NAMALWA (cell line): ENCODE data around the gene DDR2.
"Not testable (repeated sequence)": the region's sequence is repeated elsewhere in the genome, so short reads cannot be mapped to it uniquely, and the experiment has no call there.

ENCODE experiments used
- DNase-seq: peaks from one replicate; pipeline ENCODE4 v3.0.0-alpha.2; 2015; ENCODE audit warnings: low spot score

DDR2 gene

GRCh38 chr1:162725301-162725837 is 93.1 kb downstream of the DDR2 start:
- no peak for DNase-seq

GRCh38 chr1:162726555-162726954 is 94.3 kb downstream of the DDR2 start:
- DNase-seq, result no peak

GRCh38 chr1:162727493-162727892 is 95.2 kb downstream of the DDR2 start:
- not testable (repeated sequence) for DNase-seq

- no peak for DNase-seq
Measured at GRCh38 chr1:162728573-162728972, 96.3 kb downstream of the DDR2 start.

- DNase-seq, result not testable (repeated sequence)
Measured at GRCh38 chr1:162729195-162729774, 97.0 kb downstream of the DDR2 start.

GRCh38 chr1:162732094-162732493 is 99.8 kb downstream of the DDR2 start:
- DNase-seq, result no peak

GRCh38 chr1:162732566-162733335 is 100.5 kb downstream of the DDR2 start:
- DNase-seq, result no peak

- DNase-seq, result no peak
Measured at GRCh38 chr1:162733336-162733590, 101.0 kb downstream of the DDR2 start.

- DNase-seq, result no peak
Measured at GRCh38 chr1:162734047-162734446, 101.8 kb downstream of the DDR2 start.

- no peak for DNase-seq
Measured at GRCh38 chr1:162736184-162736583, 103.9 kb downstream of the DDR2 start.

GRCh38 chr1:162736633-162737067 is 104.4 kb downstream of the DDR2 start:
- DNase-seq, result no peak

- DNase-seq, result no peak
Measured at GRCh38 chr1:162740755-162741154, 108.5 kb downstream of the DDR2 start.

GRCh38 chr1:162741574-162741973 is 109.3 kb downstream of the DDR2 start:
- no peak for DNase-seq

- not testable (repeated sequence) for DNase-seq
Measured at GRCh38 chr1:162746264-162746942, 114.1 kb downstream of the DDR2 start.

GRCh38 chr1:162753001-162753658 is 120.9 kb downstream of the DDR2 start:
- DNase-seq, result no peak

GRCh38 chr1:162753998-162754585 is 121.8 kb downstream of the DDR2 start:
- no peak for DNase-seq

- no peak for DNase-seq
Measured at GRCh38 chr1:162755306-162755705, 123.0 kb downstream of the DDR2 start.

- no peak for DNase-seq
Measured at GRCh38 chr1:162756523-162756922, 124.3 kb downstream of the DDR2 start.

- no peak for DNase-seq
Measured at GRCh38 chr1:162757476-162757875, 125.2 kb downstream of the DDR2 start.

GRCh38 chr1:162765788-162766187 is 133.5 kb downstream of the DDR2 start:
- no peak for DNase-seq

- DNase-seq, result no peak
Measured at GRCh38 chr1:162772571-162773154, 140.4 kb downstream of the DDR2 start.

- DNase-seq, result no peak
Measured at GRCh38 chr1:162774007-162774406, 141.7 kb downstream of the DDR2 start.
